DOHH2 (cell line): ENCODE data around the gene FHOD3.

Source experiments
- EZH2phosphoT487 ChIP-seq: fragments of 200-600 bp; sonication (generic); IDR thresholded peaks from 2 replicates; pipeline ENCODE4 v1.6.1; 2017; ENCODE audit warnings: borderline replicate concordance, mild to moderate bottlenecking, antibody characterized with exemption, low read length, moderate library complexity, mixed read lengths
- TF ChIP-seq, protein P1 (sequence below): fragments of 200-600 bp; sonication (generic); IDR thresholded peaks from one replicate; pipeline ENCODE4 v1.5.1; 2014; ENCODE audit warnings: antibody characterized with exemption, mild to moderate bottlenecking, low read depth, low read length; ENCODE audit not compliant: poor library complexity, severe bottlenecking

DNA sequence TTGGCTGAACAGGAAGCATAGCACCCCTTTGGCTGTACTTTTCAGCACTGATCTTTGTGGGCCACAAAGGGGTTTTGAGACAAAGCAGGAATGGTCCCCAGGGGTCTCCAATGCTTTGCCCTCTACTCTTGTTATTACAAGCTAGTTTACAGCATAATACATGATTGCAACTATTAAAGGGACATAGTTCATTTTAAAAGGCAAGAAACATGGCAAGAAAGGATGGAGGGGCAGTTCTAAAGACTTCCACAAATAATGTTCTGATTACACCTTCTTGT lies 196.6 kb downstream of the FHOD3 start:
- TF ChIP-seq, protein P1, sequence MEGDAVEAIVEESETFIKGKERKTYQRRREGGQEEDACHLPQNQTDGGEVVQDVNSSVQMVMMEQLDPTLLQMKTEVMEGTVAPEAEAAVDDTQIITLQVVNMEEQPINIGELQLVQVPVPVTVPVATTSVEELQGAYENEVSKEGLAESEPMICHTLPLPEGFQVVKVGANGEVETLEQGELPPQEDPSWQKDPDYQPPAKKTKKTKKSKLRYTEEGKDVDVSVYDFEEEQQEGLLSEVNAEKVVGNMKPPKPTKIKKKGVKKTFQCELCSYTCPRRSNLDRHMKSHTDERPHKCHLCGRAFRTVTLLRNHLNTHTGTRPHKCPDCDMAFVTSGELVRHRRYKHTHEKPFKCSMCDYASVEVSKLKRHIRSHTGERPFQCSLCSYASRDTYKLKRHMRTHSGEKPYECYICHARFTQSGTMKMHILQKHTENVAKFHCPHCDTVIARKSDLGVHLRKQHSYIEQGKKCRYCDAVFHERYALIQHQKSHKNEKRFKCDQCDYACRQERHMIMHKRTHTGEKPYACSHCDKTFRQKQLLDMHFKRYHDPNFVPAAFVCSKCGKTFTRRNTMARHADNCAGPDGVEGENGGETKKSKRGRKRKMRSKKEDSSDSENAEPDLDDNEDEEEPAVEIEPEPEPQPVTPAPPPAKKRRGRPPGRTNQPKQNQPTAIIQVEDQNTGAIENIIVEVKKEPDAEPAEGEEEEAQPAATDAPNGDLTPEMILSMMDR = no peak
- TF ChIP-seq EZH2phosphoT487 = no peak
